GM18867 (cell line): ENCODE measurements around the gene BLM.
"Not testable (repeated sequence)": the region's sequence is repeated elsewhere in the genome, so short reads cannot be mapped to it uniquely, and the experiment has no call there.

Experiments used
- ATAC-seq: cut with Tn5 transposase; IDR thresholded peaks from one replicate; pipeline ENCODE4 v1.9.1; 2021; ENCODE audit warnings: mild to moderate bottlenecking, moderate library complexity; ENCODE audit not compliant: unreplicated experiment

BLM gene

DNA sequence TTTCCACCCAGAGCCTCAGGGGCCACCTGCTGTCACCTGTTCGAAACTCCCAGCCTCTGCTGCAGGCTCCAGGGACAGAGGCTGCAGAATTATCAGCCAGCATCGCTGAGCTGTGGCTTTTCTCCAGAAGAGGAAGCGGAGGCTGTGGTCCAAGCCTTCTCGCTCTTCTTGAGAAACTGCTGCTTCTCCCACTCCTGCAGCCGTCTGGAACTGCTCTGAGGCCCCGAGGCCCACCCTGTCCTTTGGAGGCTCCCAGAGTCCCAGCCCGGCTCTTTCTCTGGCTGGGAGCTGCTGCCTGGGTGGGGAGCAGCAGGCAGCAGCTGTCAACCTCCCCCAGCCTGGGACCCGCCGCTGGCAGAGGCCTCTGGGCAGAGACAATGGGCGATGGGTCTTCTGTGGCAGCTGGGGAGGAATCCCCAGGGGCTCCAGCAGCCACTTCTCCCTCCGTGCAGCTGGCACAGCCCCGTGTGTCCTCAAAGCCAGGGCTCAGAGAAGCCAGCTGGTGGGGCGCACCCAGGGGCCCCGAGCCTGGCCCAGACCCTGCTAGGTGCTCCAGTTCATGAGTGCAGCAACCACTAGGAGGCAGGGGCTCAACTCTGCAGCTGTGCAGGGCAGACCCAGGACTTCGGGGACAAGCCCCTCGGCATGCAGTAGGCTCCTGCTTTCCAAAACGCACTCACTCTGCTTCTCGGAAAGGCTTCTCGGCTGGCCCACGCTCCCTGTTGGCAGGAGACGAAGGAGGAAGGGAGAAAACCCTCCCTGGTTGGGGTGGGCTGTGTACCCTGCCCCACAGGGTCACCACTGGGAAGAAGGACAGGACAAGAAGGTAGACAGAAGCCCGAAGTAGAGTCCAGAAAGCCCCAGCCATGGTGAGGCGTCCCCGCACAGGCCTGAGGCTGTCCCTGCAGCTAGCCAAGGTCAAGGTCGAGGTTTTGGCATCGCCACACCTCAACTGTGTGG is 101.4 kb downstream of the BLM start:
- ATAC-seq = no peak

DNA sequence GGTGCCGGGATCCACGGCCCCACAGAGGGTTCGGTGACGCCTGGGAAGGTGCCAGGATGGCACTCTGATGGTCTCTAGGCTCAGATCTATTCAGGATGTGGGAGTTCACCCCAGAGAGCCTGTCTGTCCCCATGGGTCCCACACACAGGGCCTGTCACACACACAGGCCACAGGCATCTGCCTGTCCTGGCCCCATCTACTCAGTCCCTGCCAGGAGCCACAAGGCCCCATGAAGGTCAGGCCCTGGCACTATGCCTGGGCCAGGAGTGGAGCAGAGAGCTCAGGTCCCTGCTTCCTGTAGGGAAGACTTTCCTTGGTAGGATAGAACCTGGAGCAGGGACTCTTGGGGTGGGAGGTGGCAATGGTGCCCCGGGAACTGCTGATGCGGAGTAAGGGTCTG is 102.2 kb downstream of the BLM start:
- ATAC-seq = no peak

DNA sequence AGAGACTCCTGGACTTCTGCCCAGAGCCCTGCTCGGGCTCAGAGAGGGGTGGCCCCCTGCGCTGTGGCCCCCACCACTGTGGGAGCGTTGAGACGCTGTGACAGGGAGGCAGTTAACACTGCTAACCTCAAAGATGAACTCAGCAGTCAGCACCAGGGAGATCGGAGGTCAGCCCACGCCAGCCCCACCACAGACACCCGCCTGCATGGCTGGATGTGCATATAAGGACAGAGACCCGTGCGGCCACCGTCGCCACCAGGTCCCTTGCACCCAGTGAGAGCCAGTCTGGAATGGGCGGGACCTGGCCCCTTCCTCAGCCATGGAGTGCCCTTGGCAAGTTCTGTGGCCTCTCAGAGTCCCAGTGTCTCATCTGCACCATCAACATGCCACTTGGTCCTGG is 102.7 kb downstream of the BLM start:
- no peak for ATAC-seq

DNA sequence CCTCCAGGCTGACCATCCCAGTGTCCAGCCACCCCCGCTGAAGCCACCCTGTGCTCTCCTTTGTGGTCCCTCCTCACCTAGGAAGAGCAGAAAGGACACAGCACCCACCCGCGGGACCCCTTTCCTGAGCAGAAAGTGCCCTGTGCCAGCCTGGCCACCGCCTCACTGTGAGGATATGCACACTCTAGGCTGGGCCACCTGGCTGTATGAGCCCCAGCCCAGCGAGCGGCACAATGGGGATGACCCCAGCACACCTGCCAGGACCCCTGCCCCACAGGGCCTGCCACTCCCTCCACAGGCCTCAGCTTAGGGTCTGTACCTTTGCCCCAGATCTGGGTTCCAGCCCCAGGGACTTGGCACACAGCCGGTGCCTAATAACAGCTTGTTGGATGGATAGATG is 103.3 kb downstream of the BLM start:
- no peak for ATAC-seq

DNA sequence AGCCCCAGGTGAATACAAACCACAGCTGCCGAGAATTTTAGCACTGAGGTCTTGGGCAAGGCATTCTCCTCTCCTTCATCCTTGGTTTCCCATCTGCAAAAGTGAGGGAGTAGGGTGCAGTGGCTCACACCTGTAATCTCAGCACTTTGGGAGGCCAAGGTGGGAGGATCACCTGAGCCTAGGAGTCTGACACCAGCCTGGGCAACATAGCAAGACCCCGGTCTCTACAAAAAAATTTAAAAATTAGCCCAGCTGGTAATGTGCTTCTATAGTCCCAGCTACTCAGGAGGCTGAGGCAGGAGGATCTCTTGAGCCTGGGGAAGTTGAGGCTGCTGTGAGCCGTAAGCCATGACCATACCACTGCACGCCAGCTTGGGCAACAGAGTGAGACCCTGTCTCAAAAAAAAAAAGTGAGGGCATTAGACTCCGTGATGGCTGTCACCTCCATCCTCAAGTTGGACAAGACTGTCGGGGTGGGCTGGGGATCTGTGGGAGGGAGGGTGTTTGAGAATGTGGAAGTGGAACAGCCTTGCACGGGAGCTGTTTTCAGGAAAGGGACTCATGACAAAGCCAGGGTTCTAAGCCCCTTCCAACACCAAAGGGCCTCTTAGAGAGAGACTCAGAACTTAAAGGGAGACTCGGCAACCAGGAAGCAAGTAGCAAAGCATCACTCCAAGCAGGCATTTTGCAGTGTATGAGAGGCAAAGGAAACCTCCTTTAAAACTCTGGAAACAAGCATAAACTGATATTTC is 105.2 kb downstream of the BLM start:
- no peak for ATAC-seq

DNA sequence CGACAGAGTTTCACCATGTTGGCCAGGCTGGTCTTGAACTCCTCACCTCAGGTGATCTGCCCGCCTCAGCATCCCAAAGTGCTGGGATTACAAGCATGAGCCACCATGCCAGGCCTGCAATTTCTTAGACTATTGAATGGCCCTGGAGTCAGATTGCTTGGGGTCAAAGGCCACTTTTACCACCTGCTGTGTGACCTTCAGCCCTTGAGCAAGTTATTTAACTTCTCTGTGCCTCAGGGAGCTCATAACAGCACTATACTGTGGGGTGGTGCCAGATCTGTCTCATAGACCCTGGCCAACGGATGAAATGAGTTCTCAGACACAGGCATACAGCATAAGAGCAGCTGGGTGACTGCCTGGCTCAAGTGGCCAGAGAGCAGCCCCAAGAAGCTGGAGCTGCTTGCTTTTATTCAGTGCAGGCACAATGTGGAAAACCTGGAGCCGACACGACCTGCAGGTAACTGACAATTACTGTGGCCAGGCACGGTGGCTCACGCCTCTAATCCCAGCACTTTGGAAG is 106.4 kb downstream of the BLM start:
- no peak for ATAC-seq

DNA sequence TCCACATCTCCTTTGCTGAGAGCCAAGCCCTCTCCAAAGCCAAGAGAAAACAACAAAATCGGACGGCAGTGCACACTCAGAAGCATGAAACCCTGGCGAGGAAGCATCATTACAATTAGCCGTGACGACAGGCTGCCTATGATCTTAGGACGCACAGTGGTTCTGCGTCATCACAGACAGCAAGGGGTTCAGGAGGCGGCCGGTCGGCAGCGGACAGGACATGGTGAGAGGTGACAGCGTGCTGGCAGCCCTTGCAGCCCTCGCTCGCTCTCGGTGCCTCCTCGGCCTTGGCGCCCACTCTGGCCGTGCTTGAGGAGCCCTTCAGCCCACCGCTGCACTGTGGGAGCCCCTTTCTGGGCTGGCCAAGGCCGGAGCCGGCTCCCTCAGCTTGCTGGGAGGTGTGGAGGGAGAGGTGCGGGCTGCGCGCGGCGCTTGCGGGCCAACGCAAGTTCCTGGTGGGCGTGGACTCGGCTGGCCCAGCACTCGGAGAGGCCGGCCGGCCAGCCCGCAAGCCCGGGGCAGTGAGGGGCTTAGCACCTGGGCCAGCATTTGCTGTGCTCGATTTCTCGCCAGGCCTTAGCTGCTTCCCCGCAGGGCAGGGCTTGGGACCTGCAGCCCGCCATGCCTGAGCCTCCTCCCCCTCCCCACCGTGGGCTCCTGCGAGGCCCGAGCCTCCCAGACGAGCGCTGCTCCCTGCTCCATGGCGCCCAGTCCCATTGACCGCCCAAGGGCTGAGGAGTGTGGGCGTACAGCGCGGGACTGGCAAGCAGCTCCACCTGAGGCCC is 108.2 kb downstream of the BLM start:
- ATAC-seq = not testable (repeated sequence)

DNA sequence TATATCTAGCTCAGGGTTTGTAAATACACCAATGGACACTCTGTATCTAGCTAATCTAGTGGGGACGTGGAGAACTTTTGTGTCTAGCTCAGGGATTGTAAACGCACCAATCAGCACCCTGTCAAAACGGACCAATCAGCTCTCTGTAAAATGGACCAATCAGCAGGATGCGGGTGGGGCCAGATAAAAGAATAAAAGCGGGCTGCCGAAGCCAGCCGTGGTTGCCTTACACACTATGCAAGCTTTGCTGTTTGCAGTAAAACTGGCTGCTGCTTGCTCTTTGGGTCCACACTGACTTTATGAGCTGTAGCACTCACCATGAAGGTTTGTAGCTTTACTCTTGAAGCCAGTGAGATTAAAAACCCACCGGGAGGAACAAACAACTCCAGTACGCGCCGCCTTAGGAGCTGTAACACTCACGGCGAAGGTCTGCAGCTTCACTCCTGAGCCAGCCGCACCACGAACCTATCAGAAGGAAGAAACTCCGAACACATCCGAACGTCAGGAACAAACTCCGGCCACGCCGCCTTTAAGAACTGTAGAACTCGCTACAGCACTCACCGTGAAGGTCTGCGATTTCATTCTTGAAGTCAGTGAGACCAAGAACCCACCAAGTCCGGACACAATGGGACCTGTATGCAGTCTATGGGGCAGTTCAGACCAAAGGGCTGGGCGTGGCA is 109.2 kb downstream of the BLM start:
- not testable (repeated sequence) for ATAC-seq

DNA sequence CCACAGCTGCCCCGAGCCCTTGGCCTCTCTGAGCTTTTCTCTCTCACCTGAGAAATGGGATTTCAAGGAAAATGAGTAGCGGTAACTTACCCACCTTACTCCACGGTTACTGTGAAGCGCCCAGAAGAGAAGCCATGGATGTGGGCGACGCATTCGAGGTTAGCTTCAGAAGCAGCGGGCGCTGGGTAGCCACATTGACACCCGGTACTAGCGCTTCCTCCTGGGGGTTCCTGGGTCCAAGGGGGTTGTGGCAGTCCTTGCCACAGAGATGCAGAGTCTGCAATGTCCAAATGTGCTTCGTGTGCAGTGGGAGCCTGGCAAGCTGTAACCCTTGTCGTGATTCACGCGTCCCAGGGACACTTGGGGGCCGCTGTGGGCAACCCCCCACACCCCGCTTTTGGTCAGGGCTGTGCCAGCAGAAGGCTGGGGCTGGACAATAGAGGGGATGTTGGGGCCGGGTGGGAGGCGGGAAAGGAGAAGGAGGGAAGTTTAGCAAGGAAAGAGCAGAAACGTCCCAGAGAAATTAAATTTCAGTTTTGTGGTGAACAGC is 109.8 kb downstream of the BLM start:
- no peak for ATAC-seq

DNA sequence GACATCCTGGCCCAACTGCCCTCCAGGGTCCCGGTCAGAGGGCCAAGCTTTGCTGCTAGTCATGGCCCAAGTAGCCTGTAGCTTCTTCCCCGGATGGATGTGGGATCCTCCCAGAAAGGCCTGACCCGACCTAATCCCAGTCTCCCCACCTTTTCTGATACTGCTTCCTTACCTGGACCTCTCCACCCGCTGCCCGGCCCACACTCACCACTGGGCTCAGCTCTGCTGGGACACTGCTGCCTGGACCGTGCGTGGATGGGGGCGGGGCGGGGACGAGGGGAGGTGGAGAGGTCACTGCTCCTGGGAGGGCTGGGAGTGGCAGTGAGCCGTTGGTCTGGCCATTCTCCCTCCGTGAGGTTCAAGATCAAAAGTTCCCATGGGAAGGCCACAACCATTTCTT is 111.0 kb downstream of the BLM start:
- ATAC-seq = no peak

DNA sequence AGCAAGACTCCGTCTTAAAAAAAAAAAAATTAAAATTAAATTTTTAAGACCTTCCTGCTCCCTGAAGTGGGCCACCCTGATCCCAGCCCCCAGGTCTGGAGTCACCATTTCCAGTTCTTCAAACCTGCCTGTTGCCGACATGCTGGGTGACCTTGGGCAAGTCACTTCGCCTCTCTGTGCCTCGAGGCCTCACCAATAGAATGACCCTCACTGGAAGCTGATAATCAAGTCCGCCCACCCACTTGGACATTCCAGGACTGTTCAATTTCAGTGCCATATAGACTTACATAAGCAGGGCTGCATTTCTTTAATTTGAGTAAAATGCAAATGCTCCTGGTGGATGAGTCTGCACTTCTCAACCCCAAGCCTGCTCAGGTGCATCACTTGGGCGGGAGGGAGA is 112.0 kb downstream of the BLM start:
- ATAC-seq = no peak

DNA sequence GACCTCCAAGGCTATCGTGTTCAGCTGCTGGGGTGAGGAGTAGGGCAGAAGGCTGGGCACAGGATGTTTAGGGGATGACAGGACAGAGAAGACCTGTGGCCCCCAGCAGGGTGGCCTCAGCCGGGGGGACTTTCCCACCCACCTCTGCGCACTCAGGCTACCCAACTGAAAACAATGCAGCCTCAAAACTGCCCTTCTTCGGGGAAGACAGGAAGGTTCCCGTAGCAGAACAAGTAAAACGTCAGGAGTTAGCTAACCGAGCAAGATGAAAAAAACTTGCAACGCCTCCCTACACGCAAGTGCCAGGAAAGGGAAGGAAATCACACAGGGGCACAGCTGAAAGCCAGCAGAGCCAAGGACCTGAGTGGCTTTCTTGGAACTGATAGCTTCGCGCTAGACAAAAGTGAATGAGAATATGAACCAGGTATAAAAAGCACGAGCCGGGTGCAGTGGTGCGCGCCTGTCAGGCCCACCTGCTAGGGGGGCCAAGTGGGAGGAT is 112.8 kb downstream of the BLM start:
- no peak for ATAC-seq

DNA sequence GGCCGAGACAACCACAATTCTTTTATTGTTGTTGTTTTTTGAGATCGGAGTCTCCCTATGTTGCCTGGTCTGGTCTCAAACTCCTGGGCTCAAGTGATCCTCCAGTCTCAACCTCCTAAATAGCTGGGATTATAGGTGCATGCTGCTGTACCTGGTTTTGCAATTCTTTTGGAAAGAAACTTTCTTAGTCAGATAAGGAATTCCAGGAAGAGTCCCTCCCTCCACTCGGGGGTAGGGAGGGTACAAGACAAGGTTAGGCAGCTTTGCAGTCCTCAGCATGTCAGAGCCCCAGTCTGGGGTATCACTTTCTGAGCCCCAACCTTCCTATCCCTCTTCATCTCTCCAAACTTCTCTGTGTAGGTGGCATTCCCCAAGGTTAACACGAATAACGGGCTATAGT is 117.5 kb downstream of the BLM start:
- ATAC-seq = no peak

DNA sequence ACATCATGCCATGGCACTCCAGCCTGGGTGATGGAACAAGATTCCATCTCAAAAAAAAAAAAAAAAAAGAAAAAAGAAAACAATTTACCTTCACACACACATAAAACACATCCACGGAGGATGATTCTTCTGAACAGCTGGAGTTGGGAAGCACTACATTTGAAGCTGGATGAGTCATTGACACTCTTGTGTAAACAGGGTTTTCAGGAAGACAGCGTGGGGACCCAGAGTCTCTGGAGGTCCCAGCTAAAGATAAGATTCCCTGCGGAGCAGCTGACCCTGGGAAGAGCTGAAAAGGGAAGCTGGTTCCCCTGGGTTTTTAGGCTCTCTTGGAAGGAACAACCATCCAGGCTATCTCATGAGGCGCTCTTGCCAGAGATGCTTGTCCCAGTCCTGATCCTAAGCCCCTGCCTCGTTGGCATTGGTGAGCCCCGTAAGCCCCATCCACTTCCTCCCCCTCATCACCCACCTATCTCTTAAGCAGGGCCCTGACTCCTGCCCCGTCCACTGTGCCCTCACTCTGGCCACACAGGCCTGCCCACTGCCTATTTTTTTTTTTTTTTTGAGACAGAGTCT is 119.2 kb downstream of the BLM start:
- no peak for ATAC-seq

DNA sequence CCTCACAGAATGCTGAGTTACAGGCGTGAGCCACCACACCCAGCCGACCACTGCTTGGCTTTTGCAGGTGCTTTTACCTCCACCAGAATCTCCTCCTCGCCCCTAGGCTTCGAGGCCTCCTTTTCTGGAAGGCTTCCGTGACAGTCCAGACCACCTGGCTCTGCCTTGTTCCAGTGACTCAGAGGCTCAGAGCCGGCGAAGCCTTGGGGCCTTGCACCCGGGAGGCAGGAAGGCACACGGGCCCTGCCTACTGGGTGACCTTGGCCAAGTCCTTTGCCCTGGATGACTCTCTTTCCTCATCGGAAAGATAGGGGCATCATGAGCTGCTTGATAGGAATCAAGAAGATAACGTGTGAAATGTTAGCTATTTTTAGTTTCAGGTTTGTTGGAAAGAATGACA is 119.9 kb downstream of the BLM start:
- no peak for ATAC-seq

DNA sequence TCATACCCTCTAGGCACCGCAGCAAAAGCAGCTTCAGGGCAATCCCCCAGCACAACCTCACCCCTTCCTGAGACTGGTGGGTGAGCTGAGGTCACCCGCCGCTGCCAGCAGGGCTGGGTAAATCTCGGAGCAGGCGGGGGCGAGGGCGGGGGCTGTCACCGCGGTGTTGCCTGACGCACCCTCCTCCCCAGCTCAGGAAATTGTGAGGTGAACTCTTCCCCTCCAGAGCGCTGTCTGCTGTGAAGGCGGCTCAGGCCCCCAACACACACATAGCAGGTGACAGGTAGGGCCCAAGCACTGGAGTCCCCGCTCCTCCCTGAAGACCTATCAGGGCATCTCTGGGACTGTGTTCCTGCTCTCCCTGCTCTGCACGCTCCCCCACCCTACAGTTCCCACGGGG is 121.0 kb downstream of the BLM start:
- no peak for ATAC-seq

DNA sequence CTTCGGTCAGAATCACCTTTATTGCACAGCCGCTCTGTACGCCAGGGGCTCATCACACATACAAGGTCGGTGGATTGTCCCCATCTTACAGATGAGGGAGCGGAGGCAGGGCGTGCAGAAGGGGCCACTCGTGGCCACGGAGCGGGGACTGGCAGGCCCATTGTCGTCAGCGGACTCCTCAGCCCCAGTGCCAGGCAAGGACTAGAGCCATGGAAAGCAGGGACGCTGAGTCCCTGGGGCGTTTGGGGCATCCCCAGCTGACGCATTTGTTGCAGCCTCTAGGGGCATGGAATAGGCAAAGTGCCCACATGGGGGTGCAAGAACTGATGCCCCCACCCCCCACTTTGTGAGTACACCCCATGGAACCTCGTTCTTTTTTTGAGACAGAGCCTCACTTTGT is 121.4 kb downstream of the BLM start:
- no peak for ATAC-seq

DNA sequence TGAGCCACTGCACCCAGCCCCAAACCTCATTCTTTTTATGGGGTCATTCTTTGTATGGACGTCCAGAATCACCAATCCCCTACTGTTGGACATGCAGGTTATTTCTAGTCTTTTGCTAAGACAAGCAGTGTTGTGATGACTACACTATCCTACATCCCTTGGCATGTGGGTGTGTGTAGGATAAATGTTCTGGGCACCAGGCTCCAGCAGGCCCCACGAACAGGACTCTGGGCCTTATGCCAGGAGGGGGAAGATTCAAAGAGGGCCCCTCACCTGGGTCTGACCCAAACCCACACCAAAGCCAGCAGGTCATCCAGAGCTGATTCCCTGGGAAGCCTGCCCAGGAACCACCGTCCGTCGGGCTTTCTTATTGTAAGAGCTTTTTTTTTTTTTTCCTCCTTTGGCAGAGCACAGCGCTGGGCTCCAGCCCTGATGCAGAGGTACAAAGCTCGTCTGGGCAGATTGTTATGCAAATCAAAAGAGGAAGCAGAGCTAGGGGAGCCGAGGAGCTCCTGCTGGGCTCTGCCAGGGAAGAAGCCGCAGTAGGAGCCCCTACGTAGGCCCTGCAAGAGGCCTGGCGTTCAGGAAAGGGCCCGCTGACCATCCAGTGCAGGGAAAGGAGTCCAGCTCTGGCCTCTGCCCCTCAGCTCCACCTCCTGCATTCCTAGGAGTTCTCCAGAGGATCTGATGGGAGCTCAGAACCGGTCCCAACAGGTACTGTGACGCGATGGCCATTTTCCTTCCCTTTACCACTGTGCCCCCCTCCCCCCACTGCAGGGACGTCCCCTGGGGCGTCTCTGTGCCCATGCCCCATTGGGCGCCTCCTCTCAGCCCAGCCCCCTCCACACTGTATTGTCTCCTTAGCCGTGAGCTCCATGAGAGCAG is 122.3 kb downstream of the BLM start:
- ATAC-seq = peak; percentile 48
